Trophoblast cell (in vitro differentiated cells and primary cell): Measurements from ENCODE around the gene OR4F15.
"Not testable (repeated sequence)": the region's sequence is repeated elsewhere in the genome, so short reads cannot be mapped to it uniquely, and the experiment has no call there.

Source experiments
- DNase-seq, 2 donors: peaks; one replicate each; pipeline ENCODE4 v3.0.0-alpha.2; 2016
- H2AFZ ChIP-seq: 2 replicates; pipeline ENCODE4 v1.6.1; 2013; ENCODE audit warnings: low read length, moderate library complexity, mild to moderate bottlenecking; ENCODE audit not compliant: insufficient read depth, poor library complexity
- H2AK5ac ChIP-seq: 2 replicates; pipeline ENCODE4 v1.6.1; 2013; ENCODE audit warnings: mild to moderate bottlenecking, low read length
- H2BK120ac ChIP-seq: 2 replicates; pipeline ENCODE4 v1.6.1; 2013; ENCODE audit warnings: low read length, mild to moderate bottlenecking, moderate library complexity; ENCODE audit not compliant: insufficient read depth, poor library complexity
- H2BK12ac ChIP-seq: 2 replicates; pipeline ENCODE4 v1.6.1; 2013; ENCODE audit warnings: mild to moderate bottlenecking, low read length, moderate library complexity
- H2BK5ac ChIP-seq: 2 replicates; pipeline ENCODE4 v1.6.1; 2013; ENCODE audit warnings: low read length, low read depth, moderate library complexity, mild to moderate bottlenecking; ENCODE audit not compliant: poor library complexity
- H3K14ac ChIP-seq: 2 replicates; pipeline ENCODE4 v1.6.1; 2013; ENCODE audit warnings: mild to moderate bottlenecking, low read length
- H3K18ac ChIP-seq: 2 replicates; pipeline ENCODE4 v1.6.1; 2013; ENCODE audit warnings: mild to moderate bottlenecking, low read length
- H3K23ac ChIP-seq: 2 replicates; pipeline ENCODE4 v1.6.1; 2013; ENCODE audit warnings: low read length
- H3K27ac ChIP-seq: 2 replicates; pipeline ENCODE4 v1.5.1; 2013; ENCODE audit warnings: low read depth, mild to moderate bottlenecking, inconsistent platforms, low read length, moderate library complexity
- H3K27me3 ChIP-seq: 2 replicates; pipeline ENCODE4 v1.6.1; 2013; ENCODE audit warnings: inconsistent platforms, mild to moderate bottlenecking, low read length, moderate library complexity; ENCODE audit not compliant: insufficient read depth
- H3K36me3 ChIP-seq, 2 experiments: 1 replicate in 1 of 2; 2 replicates in 1 of 2; pipeline ENCODE4 v1.6.1; 2013; ENCODE audit warnings: low read length in 2 of 2, mild to moderate bottlenecking in 2 of 2, moderate library complexity in 1 of 2; ENCODE audit not compliant: insufficient read depth in 2 of 2, control insufficient read depth in 1 of 2
- H3K4ac ChIP-seq: 2 replicates; pipeline ENCODE4 v1.6.1; 2013; ENCODE audit warnings: low read depth, mild to moderate bottlenecking, low read length, moderate library complexity
- H3K4me1 ChIP-seq, 2 experiments: 1 replicate in 1 of 2; 2 replicates in 1 of 2; pipeline ENCODE4 v1.6.1; 2013; ENCODE audit warnings: low read length in 2 of 2, mild to moderate bottlenecking in 2 of 2, moderate library complexity in 1 of 2; ENCODE audit not compliant: insufficient read depth in 2 of 2, control insufficient read depth in 1 of 2
- H3K4me2 ChIP-seq: 2 replicates; pipeline ENCODE4 v1.6.1; 2013; ENCODE audit warnings: inconsistent platforms, mild to moderate bottlenecking, low read length, moderate library complexity
- H3K4me3 ChIP-seq: 2 replicates; pipeline ENCODE4 v1.5.1; 2013; ENCODE audit warnings: mild to moderate bottlenecking, low read depth, low read length, inconsistent platforms
- H3K79me1 ChIP-seq: one replicate; pipeline ENCODE4 v1.6.1; 2013; ENCODE audit warnings: low read length
- H3K79me2 ChIP-seq: 2 replicates; pipeline ENCODE4 v1.6.1; 2013; ENCODE audit warnings: low read length, mild to moderate bottlenecking; ENCODE audit not compliant: control insufficient read depth, insufficient read depth, poor library complexity
- H3K9ac ChIP-seq: 2 replicates; pipeline ENCODE4 v1.6.1; 2013; ENCODE audit warnings: mild to moderate bottlenecking, low read length
- H3K9me3 ChIP-seq: 2 replicates; pipeline ENCODE4 v1.6.1; 2013; ENCODE audit warnings: low read depth, mild to moderate bottlenecking, control low read depth, inconsistent platforms, low read length; ENCODE audit not compliant: insufficient read depth
- H4K12ac ChIP-seq: 2 replicates; pipeline ENCODE4 v1.6.1; 2013; ENCODE audit warnings: low read depth, mild to moderate bottlenecking, low read length, moderate library complexity
- H4K8ac ChIP-seq: 2 replicates; pipeline ENCODE4 v1.6.1; 2013; ENCODE audit warnings: low read depth, mild to moderate bottlenecking, low read length, moderate library complexity
- H4K91ac ChIP-seq: one replicate; pipeline ENCODE4 v1.6.1; 2013; ENCODE audit warnings: low read depth, mild to moderate bottlenecking, low read length, moderate library complexity
- WGBS: extraction: QIAGEN DNeasy Blood & Tissue Kit; methylation state at CpG from one replicate; pipeline ENCODE4 v1.1.7; 2013; ENCODE audit warnings: missing lambda C conversion rate; ENCODE audit not compliant: insufficient read length, insufficient coverage; ENCODE audit errors: extremely low coverage; 5-methylcytosine and 5-hydroxymethylcytosine counted together

Gene OR4F15

GRCh38 chr15:101793981-101794380 is 18.0 kb upstream of the OR4F15 start:
- not testable (repeated sequence) for H3K4ac ChIP-seq, H2BK5ac ChIP-seq, H4K12ac ChIP-seq, H3K36me3 ChIP-seq, H3K4me3 ChIP-seq, H3K4me1 ChIP-seq, H3K9me3 ChIP-seq, H3K27ac ChIP-seq, H3K14ac ChIP-seq, DNase-seq, H2BK12ac ChIP-seq, H2AK5ac ChIP-seq, H3K79me1 ChIP-seq, H2BK120ac ChIP-seq, H3K18ac ChIP-seq, H2AFZ ChIP-seq, H3K27me3 ChIP-seq, H3K4me2 ChIP-seq, H3K79me2 ChIP-seq, H4K91ac ChIP-seq, H3K23ac ChIP-seq, H3K9ac ChIP-seq, H4K8ac ChIP-seq
- no CpG with 5 or more reads among the region's 7 CpGs for WGBS

DNA sequence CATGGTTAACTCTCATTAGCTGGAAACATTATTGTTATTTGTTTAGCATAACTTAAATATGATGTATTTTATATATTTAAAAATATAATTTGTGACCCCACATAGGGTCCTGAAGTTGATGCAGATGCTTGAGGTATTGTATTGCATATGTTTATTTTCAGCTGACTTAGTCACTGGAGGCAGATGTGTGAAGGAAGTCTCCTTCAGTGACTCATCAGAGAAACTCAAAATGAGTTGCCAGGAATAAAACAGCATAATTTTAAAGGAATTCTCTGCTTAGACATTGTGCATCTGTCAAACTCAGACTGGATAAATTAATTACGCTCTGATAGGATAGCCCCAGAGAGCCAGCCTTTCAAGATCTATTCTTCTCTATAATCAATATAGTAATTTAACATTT is 16.5 kb upstream of the OR4F15 start:
- H3K4ac ChIP-seq, result no peak overlapping the region
- no peak overlapping the region for H2AFZ ChIP-seq
- H4K12ac ChIP-seq, result no peak overlapping the region
- H3K27ac ChIP-seq, result no peak overlapping the region
- no peaks in the 10 kb centered on the region for H3K9me3 ChIP-seq
- H3K79me1 ChIP-seq, result no peaks in the 10 kb centered on the region
- no peak overlapping the region for H3K9ac ChIP-seq
- H2BK120ac ChIP-seq, result no peak overlapping the region
- no peak overlapping the region for H3K18ac ChIP-seq
- DNase-seq, result peak in 1 of 2 donors; percentile 19
- no peak overlapping the region for H3K14ac ChIP-seq
- H3K36me3 ChIP-seq, result no peaks in the 10 kb centered on the region
- H2BK5ac ChIP-seq, result no peak overlapping the region
- H4K8ac ChIP-seq, result no peak overlapping the region
- no peak overlapping the region for H3K4me3 ChIP-seq
- no CpG with 5 or more reads among the region's 1 CpG for WGBS
- no peak overlapping the region for H2BK12ac ChIP-seq
- no peaks in the 10 kb centered on the region for H3K79me2 ChIP-seq
- no peaks in the 10 kb centered on the region for H3K27me3 ChIP-seq
- no peak overlapping the region for H4K91ac ChIP-seq
- no peaks in the 10 kb centered on the region for H3K4me1 ChIP-seq
- H3K23ac ChIP-seq, result no peak overlapping the region
- no peak overlapping the region for H3K4me2 ChIP-seq
- no peak overlapping the region for H2AK5ac ChIP-seq

- Histone ChIP-seq H3K27me3 (no peaks in the 10 kb centered on the region), H3K4me3 (no peak overlapping the region), H3K36me3 (no peaks in the 10 kb centered on the region), H2BK120ac (no peak overlapping the region), H4K8ac (no peak overlapping the region), H3K18ac (no peak overlapping the region), H3K27ac (no peak overlapping the region), H3K79me1 (no peaks in the 10 kb centered on the region), H2BK5ac (no peak overlapping the region), H3K14ac (no peak overlapping the region), H3K79me2 (no peaks in the 10 kb centered on the region), H3K9me3 (no peaks in the 10 kb centered on the region), H3K4ac (no peak overlapping the region), H2AK5ac (no peak overlapping the region), H3K9ac (no peak overlapping the region), H3K4me2 (no peak overlapping the region), H3K4me1 (no peaks in the 10 kb centered on the region), H4K91ac (no peak overlapping the region), H2BK12ac (no peak overlapping the region), H2AFZ (no peak overlapping the region), H4K12ac (no peak overlapping the region), H3K23ac (no peak overlapping the region)
- no CpG with 5 or more reads among the region's 1 CpG for WGBS
- DNase-seq, result no peak
These were observed 12.3 kb upstream of the OR4F15 start for GRCh38 chr15:101799665-101800064.

GRCh38 chr15:101801048-101801447 is 11.0 kb upstream of the OR4F15 start:
- H3K36me3 ChIP-seq, result no peaks in the 10 kb centered on the region
- no peak overlapping the region for H3K4me3 ChIP-seq
- H3K4me2 ChIP-seq, result no peak overlapping the region
- DNase-seq, result peak in 1 of 2 donors; percentile 55
- H3K9me3 ChIP-seq, result no peaks in the 10 kb centered on the region
- WGBS, result no CpG with 5 or more reads among the region's 1 CpG
- H3K9ac ChIP-seq, result no peak overlapping the region
- H3K23ac ChIP-seq, result no peak overlapping the region
- no peak overlapping the region for H3K18ac ChIP-seq
- H2BK12ac ChIP-seq, result no peak overlapping the region
- H2BK120ac ChIP-seq, result no peak overlapping the region
- H3K79me2 ChIP-seq, result no peaks in the 10 kb centered on the region
- no peak overlapping the region for H2AK5ac ChIP-seq
- no peaks in the 10 kb centered on the region for H3K4me1 ChIP-seq
- no peak overlapping the region for H4K12ac ChIP-seq
- no peak overlapping the region for H2BK5ac ChIP-seq
- no peak overlapping the region for H3K4ac ChIP-seq
- H3K14ac ChIP-seq, result no peak overlapping the region
- H3K79me1 ChIP-seq, result no peaks in the 10 kb centered on the region
- H2AFZ ChIP-seq, result no peak overlapping the region
- H4K8ac ChIP-seq, result no peak overlapping the region
- no peaks in the 10 kb centered on the region for H3K27me3 ChIP-seq
- H4K91ac ChIP-seq, result no peak overlapping the region
- H3K27ac ChIP-seq, result no peak overlapping the region
